ENCODE results near the gene NIT1. TPM values are rescaled to one million over a fixed set of nuclear protein-coding genes. Genes with fewer than 3 reads are reported as not detected.

The NIT1 gene
- total and polyA plus RNA-seq, 9 of the 15 experiments (the other 6 are each of a cell fraction or from before 2014, with no cell fraction given) = 18.4 to 76.0 (median 33.7) TPM

DNA sequence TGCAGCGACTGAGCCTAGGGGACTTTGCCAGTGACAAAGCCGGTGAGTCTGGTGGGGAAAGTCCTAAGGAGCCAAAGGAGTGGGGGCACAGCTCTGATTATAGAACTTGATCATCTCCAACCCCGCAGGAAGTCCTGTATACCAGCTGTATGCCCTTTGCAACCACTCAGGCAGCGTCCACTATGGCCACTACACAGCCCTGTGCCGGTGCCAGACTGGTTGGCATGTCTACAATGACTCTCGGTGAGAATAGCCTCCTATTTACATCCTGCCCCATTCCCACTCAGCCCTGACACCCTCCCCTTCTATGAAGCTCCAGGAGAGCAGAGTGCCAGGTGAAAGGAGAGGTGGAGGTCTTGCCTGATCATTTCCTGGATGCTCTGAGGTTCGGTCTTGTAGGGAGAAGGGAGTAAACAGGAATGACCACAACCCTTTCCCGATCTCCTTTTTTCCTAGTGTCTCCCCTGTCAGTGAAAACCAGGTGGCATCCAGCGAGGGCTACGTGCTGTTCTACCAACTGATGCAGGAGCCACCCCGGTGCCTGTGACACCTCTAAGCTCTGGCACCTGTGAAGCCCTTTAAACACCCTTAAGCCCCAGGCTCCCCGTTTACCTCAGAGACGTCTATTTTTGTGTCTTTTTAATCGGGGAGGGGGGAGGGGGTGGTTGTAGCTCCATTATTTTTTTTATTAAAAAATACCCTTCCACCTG, 47.2 kb downstream of the NIT1 start:
- Histone ChIP-seq H3K9me3 (replicated peaks; ENCODE audit: control insufficient read depth, insufficient read depth, low read depth, low read length) (no peaks in the 10 kb centered on the region), H4K20me1 (replicated peaks; ENCODE audit: control insufficient read depth, insufficient read depth, low read length) (no peaks in the 10 kb centered on the region), H3K4me3 (peak overlapping the region; percentile 55), H3K27me3 (ENCODE audit: control insufficient read depth in 2 of 2, insufficient read depth in 2 of 2, low read length in 2 of 2) (no peaks in the 10 kb centered on the region), H3K4me2 (ENCODE audit: insufficient read depth, low read length) (peak overlapping the region; percentile 95), H3K79me2 (ENCODE audit: control insufficient read depth, insufficient read depth, low read length) (peaks cover 66% of the 10 kb centered on the region), H3K27ac (ENCODE audit: extremely low read depth, low read depth, low read length) (peak overlapping the region; percentile 83), H3K4me1 (replicated peaks in 1 of 2; ENCODE audit: control insufficient read depth in 2 of 2, insufficient read depth in 2 of 2, low read length in 2 of 2) (peaks cover 63 to 78% of the 10 kb centered on the region in 2 experiments), H3K9me1 (ENCODE audit: control insufficient read depth, insufficient read depth, low read length) (no peaks in the 10 kb centered on the region), H3K36me3 (ENCODE audit: control insufficient read depth, insufficient read depth, low read length) (peaks cover 68% of the 10 kb centered on the region), H2AFZ (ENCODE audit: low read depth, low read length) (no peak overlapping the region), H3K9ac (ENCODE audit: insufficient read depth in 1 of 2, low read depth in 2 of 2, low read length in 2 of 2) (peak overlapping the region; percentile 86 to 97; a peak in 3 of 4 replicates)
- ATAC-seq = no peak
- ChIA-PET CTCF (ENCODE audit: low intra/inter-chr PET ratio) (interaction anchor here (1.0 to 1.3 kb wide), 2 partner anchors 176 to 209 kb away, joined by 4 to 6 read pairs; no protein-coding TSS in a partner anchor), POLR2A (interaction anchor here (0.5 to 4.7 kb wide), 11 partner anchors 7 to 232 kb away, joined by 3 to 33 read pairs (median 4); partner anchors contain the start of genes B4GALT3, DEDD, NDUFS2 and UFC1)
- no peak for FAIRE-seq
- no peak for DNase-seq (ENCODE audit: extremely low read depth in 1 of 4, low spot score in 3 of 4)
- 67% methylated on average over 13 of the region's 14 CpGs for WGBS (ENCODE audit: insufficient coverage, low coverage, missing lambda C conversion rate)
- in situ Hi-C loops (cut with MboI) (no loop called here), intact Hi-C loops (cut with micrococcal nuclease) (loop anchor here (5.0 kb wide), 1 partner anchor 33 kb away; the partner anchor contains the start of gene DEDD)
- BruUV-seq (replicated peaks) = no TSS peak
- TF ChIP-seq ZNF232 (CRISPR knock-in tag; IDR thresholded peaks at IDR 0.05) (no peak), BRF2 (IDR thresholded peaks at IDR 0.05; ENCODE audit: borderline replicate concordance, insufficient read depth, insufficient read length) (no peak), ZNF57 (CRISPR knock-in tag; IDR thresholded peaks at IDR 0.05) (no peak), ARID3A (IDR thresholded peaks at IDR 0.05; ENCODE audit: borderline replicate concordance, low read depth, low read length) (no peak), CHD4 (IDR thresholded peaks at IDR 0.05; ENCODE audit: insufficient read depth, insufficient replicate concordance, low read depth, low read length, poor library complexity, severe bottlenecking) (no peak), PPARD (CRISPR knock-in tag; IDR thresholded peaks at IDR 0.05) (no peak), ZSCAN29 (IDR thresholded peaks at IDR 0.05) (no peak), U2AF1 (optimal IDR thresholded peaks at IDR 0.05; ENCODE audit: low read depth, low read length) (no peak), XRCC5 (IDR thresholded peaks at IDR 0.05; ENCODE audit: low read depth, low read length) (no peak), PHB2 (IDR thresholded peaks at IDR 0.05; ENCODE audit: low read depth) (no peak), HNRNPH1 (optimal IDR thresholded peaks at IDR 0.05; ENCODE audit: low read depth, low read length) (no peak), CBFA2T3 (IDR thresholded peaks at IDR 0.05) (no peak), MAFG (tag; conservative IDR thresholded peaks at IDR 0.05) (no peak)
- TF ChIP-seq, protein P1, sequence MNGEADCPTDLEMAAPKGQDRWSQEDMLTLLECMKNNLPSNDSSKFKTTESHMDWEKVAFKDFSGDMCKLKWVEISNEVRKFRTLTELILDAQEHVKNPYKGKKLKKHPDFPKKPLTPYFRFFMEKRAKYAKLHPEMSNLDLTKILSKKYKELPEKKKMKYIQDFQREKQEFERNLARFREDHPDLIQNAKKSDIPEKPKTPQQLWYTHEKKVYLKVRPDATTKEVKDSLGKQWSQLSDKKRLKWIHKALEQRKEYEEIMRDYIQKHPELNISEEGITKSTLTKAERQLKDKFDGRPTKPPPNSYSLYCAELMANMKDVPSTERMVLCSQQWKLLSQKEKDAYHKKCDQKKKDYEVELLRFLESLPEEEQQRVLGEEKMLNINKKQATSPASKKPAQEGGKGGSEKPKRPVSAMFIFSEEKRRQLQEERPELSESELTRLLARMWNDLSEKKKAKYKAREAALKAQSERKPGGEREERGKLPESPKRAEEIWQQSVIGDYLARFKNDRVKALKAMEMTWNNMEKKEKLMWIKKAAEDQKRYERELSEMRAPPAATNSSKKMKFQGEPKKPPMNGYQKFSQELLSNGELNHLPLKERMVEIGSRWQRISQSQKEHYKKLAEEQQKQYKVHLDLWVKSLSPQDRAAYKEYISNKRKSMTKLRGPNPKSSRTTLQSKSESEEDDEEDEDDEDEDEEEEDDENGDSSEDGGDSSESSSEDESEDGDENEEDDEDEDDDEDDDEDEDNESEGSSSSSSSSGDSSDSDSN (IDR thresholded peaks at IDR 0.05; ENCODE audit: borderline replicate concordance in 1 of 2, low read depth in 2 of 2, low read length in 2 of 2) = no peak
- TF ChIP-seq, protein P2, sequence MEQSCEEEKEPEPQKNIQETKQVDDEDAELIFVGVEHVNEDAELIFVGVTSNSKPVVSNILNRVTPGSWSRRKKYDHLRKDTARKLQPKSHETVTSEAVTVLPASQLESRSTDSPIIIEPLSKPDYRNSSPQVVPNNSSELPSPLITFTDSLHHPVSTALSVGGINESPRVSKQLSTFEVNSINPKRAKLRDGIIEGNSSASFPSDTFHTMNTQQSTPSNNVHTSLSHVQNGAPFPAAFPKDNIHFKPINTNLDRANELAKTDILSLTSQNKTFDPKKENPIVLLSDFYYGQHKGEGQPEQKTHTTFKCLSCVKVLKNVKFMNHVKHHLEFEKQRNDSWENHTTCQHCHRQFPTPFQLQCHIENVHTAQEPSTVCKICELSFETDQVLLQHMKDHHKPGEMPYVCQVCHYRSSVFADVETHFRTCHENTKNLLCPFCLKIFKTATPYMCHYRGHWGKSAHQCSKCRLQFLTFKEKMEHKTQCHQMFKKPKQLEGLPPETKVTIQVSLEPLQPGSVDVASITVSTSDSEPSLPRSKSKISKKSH (CRISPR knock-in tag; IDR thresholded peaks at IDR 0.05) = no peak

Data from K562 (cell line).